ENCODE results near the gene ZNF24. TPM values are rescaled to one million over a fixed set of nuclear protein-coding genes. Genes with fewer than 3 reads are reported as not detected.

The ZNF24 gene
- total RNA-seq, 1 donor from 2014 or later, result 50.1 TPM

Other genes with a start within 250 kb of the ZNF24 start
- 8.4 TPM for gene ZNF397, start 103.4 kb downstream of the ZNF24 start, total RNA-seq (ENCODE audit: unreplicated experiment)
- 30.0 TPM for gene ZSCAN30, start 54.2 kb downstream of the ZNF24 start, total RNA-seq (ENCODE audit: unreplicated experiment)
- gene ZNF396, start 32.9 kb upstream of the ZNF24 start, total RNA-seq (ENCODE audit: unreplicated experiment), result 0.92 TPM
- gene INO80C, start 153.5 kb upstream of the ZNF24 start, total RNA-seq (ENCODE audit: unreplicated experiment), result 29.7 TPM
- gene GALNT1, start 237.3 kb upstream of the ZNF24 start, total RNA-seq (ENCODE audit: unreplicated experiment), result 174 TPM

Measured in endothelial cell (in vitro differentiated cells).